SK-N-MC (cell line): Measurements from ENCODE around the gene NINJ1.

Source experiments
- EZH2 ChIP-seq: fragments of 200-600 bp; sonication (generic); IDR thresholded peaks from one replicate; pipeline ENCODE4 v1.6.1; 2017; ENCODE audit warnings: antibody characterized with exemption
- FOXP2 ChIP-seq: optimal IDR thresholded peaks from 2 replicates; pipeline ENCODE3; 2011; ENCODE audit warnings: mild to moderate bottlenecking, moderate library complexity; ENCODE audit not compliant: insufficient read depth; ENCODE audit errors: extremely low read length, control extremely low read depth
- POLR2AphosphoS5 ChIP-seq: IDR thresholded peaks from 2 replicates; pipeline ENCODE4 v1.6.1; 2012; ENCODE audit warnings: mild to moderate bottlenecking, low read depth, low read length, borderline replicate concordance

GRCh38 chr9:93091453-93092081 lies 42.5 kb downstream of the NINJ1 start:
- no peak for TF ChIP-seq EZH2
- TF ChIP-seq POLR2AphosphoS5: no peak
- TF ChIP-seq FOXP2: no peak
